SK-N-SH (cell line): Measurements from ENCODE around the gene GLRX5.

Experiments used
- CHD2 ChIP-seq: fragments of 150-350 bp; IDR thresholded peaks from 2 replicates; pipeline ENCODE4 v1.6.1; 2018; ENCODE audit warnings: low read length; ENCODE audit not compliant: partially characterized antibody
- FOXJ3 ChIP-seq: sonication (generic); formaldehyde crosslinking; IDR thresholded peaks from 2 replicates; pipeline ENCODE4 v1.5.1; 2020; ENCODE audit warnings: mild to moderate bottlenecking, missing genetic modification reagents
- NFIC ChIP-seq: IDR thresholded peaks from 2 replicates; pipeline ENCODE4 v1.4.0; 2012; ENCODE audit warnings: borderline replicate concordance
- RAD21 ChIP-seq: IDR thresholded peaks from 2 replicates; pipeline ENCODE4 v1.6.1; 2012; ENCODE audit warnings: mild to moderate bottlenecking, low read length
- TEAD4 ChIP-seq: IDR thresholded peaks from 2 replicates; pipeline ENCODE4 v1.4.0; 2012; ENCODE audit warnings: mild to moderate bottlenecking, borderline replicate concordance; ENCODE audit not compliant: insufficient read depth
- TF ChIP-seq, protein P1 (sequence below): fragments of 200-600 bp; sonication (generic); IDR thresholded peaks from 2 replicates; pipeline ENCODE4 v1.6.1; 2017; ENCODE audit warnings: antibody characterized with exemption, mild to moderate bottlenecking, moderate library complexity
- TF ChIP-seq, protein P2 (sequence below): IDR thresholded peaks from 2 replicates; pipeline ENCODE4 v1.4.0; 2012; ENCODE audit warnings: low read depth, borderline replicate concordance
- TF ChIP-seq, protein P3 (sequence below): fragments of 150-350 bp; IDR thresholded peaks from 2 replicates; pipeline ENCODE4 v1.6.1; 2017; ENCODE audit warnings: antibody characterized with exemption, low read length, low read depth, borderline replicate concordance

- TF ChIP-seq, protein P1, sequence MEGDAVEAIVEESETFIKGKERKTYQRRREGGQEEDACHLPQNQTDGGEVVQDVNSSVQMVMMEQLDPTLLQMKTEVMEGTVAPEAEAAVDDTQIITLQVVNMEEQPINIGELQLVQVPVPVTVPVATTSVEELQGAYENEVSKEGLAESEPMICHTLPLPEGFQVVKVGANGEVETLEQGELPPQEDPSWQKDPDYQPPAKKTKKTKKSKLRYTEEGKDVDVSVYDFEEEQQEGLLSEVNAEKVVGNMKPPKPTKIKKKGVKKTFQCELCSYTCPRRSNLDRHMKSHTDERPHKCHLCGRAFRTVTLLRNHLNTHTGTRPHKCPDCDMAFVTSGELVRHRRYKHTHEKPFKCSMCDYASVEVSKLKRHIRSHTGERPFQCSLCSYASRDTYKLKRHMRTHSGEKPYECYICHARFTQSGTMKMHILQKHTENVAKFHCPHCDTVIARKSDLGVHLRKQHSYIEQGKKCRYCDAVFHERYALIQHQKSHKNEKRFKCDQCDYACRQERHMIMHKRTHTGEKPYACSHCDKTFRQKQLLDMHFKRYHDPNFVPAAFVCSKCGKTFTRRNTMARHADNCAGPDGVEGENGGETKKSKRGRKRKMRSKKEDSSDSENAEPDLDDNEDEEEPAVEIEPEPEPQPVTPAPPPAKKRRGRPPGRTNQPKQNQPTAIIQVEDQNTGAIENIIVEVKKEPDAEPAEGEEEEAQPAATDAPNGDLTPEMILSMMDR: no peak
- TF ChIP-seq FOXJ3 (CRISPR knock-in tag): no peak
- TF ChIP-seq TEAD4: no peak
- TF ChIP-seq, protein P2, sequence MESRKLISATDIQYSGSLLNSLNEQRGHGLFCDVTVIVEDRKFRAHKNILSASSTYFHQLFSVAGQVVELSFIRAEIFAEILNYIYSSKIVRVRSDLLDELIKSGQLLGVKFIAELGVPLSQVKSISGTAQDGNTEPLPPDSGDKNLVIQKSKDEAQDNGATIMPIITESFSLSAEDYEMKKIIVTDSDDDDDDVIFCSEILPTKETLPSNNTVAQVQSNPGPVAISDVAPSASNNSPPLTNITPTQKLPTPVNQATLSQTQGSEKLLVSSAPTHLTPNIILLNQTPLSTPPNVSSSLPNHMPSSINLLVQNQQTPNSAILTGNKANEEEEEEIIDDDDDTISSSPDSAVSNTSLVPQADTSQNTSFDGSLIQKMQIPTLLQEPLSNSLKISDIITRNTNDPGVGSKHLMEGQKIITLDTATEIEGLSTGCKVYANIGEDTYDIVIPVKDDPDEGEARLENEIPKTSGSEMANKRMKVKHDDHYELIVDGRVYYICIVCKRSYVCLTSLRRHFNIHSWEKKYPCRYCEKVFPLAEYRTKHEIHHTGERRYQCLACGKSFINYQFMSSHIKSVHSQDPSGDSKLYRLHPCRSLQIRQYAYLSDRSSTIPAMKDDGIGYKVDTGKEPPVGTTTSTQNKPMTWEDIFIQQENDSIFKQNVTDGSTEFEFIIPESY: no peak
- TF ChIP-seq RAD21: no peak
- no peak for TF ChIP-seq CHD2
- TF ChIP-seq, protein P3, sequence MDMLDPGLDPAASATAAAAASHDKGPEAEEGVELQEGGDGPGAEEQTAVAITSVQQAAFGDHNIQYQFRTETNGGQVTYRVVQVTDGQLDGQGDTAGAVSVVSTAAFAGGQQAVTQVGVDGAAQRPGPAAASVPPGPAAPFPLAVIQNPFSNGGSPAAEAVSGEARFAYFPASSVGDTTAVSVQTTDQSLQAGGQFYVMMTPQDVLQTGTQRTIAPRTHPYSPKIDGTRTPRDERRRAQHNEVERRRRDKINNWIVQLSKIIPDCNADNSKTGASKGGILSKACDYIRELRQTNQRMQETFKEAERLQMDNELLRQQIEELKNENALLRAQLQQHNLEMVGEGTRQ: no peak
- TF ChIP-seq NFIC: no peak
Measured at GRCh38 chr14:95541346-95541745, 6.5 kb downstream of the GLRX5 start.
